PFSK-1 (cell line): Measurements from ENCODE around the gene ZFP28.

ENCODE experiments used
- FOXP2 ChIP-seq: optimal IDR thresholded peaks from 2 replicates; pipeline ENCODE3; 2011; ENCODE audit warnings: borderline replicate concordance, control low read depth, inconsistent platforms; ENCODE audit not compliant: insufficient read depth; ENCODE audit errors: extremely low read length, extremely low read depth
- POLR2AphosphoS5 ChIP-seq: IDR thresholded peaks from 2 replicates; pipeline ENCODE4 v1.6.1; 2012; ENCODE audit warnings: low read depth, mild to moderate bottlenecking, control low read depth, low read length, moderate library complexity
- SIN3A ChIP-seq: IDR thresholded peaks from 2 replicates; pipeline ENCODE4 v1.6.1; 2012; ENCODE audit warnings: mild to moderate bottlenecking, low read length, moderate library complexity, borderline replicate concordance; ENCODE audit not compliant: insufficient read depth
- TAF1 ChIP-seq: IDR thresholded peaks from 2 replicates; pipeline ENCODE4 v1.6.1; 2012; ENCODE audit warnings: low read length, control low read depth, borderline replicate concordance; ENCODE audit not compliant: insufficient read depth
- TF ChIP-seq, protein P1 (sequence below), 2 experiments: IDR thresholded peaks; 2 replicates each; pipeline versions ENCODE4 v1.6.1 to v1.8.0; 2011 to 2012; ENCODE audit warnings: low read depth in 2 of 2, low read length in 2 of 2, control low read depth in 1 of 2, inconsistent platforms in 1 of 2, mild to moderate bottlenecking in 1 of 2, moderate library complexity in 1 of 2; ENCODE audit not compliant: insufficient read depth in 1 of 2

The ZFP28 gene

DNA sequence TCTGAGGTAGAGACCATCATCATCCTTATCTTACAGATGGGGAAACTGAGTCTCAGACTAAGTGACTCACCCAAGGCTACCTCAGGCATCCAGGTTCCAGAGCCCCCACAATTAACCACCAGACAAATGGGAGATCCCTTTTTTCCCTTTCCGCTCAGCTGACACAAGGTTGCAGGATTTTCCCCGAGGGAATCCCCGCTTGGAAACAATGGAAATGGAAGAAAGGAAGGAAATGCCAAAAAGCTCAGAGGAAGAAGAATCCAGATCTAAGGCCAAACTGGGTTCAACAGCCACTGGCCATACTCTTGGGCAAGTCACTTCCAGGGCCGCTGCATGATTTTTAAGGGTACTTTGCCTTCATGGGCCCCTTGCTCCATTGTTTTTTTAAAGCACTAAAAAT, 57.9 kb downstream of the ZFP28 start:
- TF ChIP-seq SIN3A = no peak
- TF ChIP-seq POLR2AphosphoS5 = no peak
- TF ChIP-seq, protein P1, sequence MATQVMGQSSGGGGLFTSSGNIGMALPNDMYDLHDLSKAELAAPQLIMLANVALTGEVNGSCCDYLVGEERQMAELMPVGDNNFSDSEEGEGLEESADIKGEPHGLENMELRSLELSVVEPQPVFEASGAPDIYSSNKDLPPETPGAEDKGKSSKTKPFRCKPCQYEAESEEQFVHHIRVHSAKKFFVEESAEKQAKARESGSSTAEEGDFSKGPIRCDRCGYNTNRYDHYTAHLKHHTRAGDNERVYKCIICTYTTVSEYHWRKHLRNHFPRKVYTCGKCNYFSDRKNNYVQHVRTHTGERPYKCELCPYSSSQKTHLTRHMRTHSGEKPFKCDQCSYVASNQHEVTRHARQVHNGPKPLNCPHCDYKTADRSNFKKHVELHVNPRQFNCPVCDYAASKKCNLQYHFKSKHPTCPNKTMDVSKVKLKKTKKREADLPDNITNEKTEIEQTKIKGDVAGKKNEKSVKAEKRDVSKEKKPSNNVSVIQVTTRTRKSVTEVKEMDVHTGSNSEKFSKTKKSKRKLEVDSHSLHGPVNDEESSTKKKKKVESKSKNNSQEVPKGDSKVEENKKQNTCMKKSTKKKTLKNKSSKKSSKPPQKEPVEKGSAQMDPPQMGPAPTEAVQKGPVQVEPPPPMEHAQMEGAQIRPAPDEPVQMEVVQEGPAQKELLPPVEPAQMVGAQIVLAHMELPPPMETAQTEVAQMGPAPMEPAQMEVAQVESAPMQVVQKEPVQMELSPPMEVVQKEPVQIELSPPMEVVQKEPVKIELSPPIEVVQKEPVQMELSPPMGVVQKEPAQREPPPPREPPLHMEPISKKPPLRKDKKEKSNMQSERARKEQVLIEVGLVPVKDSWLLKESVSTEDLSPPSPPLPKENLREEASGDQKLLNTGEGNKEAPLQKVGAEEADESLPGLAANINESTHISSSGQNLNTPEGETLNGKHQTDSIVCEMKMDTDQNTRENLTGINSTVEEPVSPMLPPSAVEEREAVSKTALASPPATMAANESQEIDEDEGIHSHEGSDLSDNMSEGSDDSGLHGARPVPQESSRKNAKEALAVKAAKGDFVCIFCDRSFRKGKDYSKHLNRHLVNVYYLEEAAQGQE (IDR thresholded peaks at IDR 0.05; ENCODE audit: insufficient read depth in 1 of 2, low read depth in 2 of 2, low read length in 2 of 2) = no peak
- no peak for TF ChIP-seq FOXP2
- no peak for TF ChIP-seq TAF1

GRCh38 chr19:56597696-56598095, 58.9 kb downstream of the ZFP28 start:
- TF ChIP-seq, protein P1 (IDR thresholded peaks at IDR 0.05; ENCODE audit: insufficient read depth in 1 of 2, low read depth in 2 of 2, low read length in 2 of 2) = no peak
- TF ChIP-seq SIN3A (no peak), FOXP2 (no peak), POLR2AphosphoS5 (no peak), TAF1 (no peak)

- TF ChIP-seq FOXP2 (no peak), SIN3A (no peak), POLR2AphosphoS5 (no peak), TAF1 (no peak)
- TF ChIP-seq, protein P1 (IDR thresholded peaks at IDR 0.05; ENCODE audit: insufficient read depth in 1 of 2, low read depth in 2 of 2, low read length in 2 of 2) = no peak
These were observed 62.6 kb downstream of the ZFP28 start for GRCh38 chr19:56601375-56601774.

- TF ChIP-seq FOXP2 (no peak), SIN3A (no peak), POLR2AphosphoS5 (no peak), TAF1 (no peak)
- TF ChIP-seq, protein P1 (IDR thresholded peaks at IDR 0.05; ENCODE audit: insufficient read depth in 1 of 2, low read depth in 2 of 2, low read length in 2 of 2) = no peak
These were observed 65.1 kb downstream of the ZFP28 start for GRCh38 chr19:56603829-56604228.
